Measurements from ENCODE around the gene NT5C.
A peak's percentile ranks its signal among the peaks of the same experiment; 100 is the strongest.
"Not testable (repeated sequence)": the region's sequence is repeated elsewhere in the genome, so short reads cannot be mapped to it uniquely, and the experiment has no call there.

NT5C gene

DNA sequence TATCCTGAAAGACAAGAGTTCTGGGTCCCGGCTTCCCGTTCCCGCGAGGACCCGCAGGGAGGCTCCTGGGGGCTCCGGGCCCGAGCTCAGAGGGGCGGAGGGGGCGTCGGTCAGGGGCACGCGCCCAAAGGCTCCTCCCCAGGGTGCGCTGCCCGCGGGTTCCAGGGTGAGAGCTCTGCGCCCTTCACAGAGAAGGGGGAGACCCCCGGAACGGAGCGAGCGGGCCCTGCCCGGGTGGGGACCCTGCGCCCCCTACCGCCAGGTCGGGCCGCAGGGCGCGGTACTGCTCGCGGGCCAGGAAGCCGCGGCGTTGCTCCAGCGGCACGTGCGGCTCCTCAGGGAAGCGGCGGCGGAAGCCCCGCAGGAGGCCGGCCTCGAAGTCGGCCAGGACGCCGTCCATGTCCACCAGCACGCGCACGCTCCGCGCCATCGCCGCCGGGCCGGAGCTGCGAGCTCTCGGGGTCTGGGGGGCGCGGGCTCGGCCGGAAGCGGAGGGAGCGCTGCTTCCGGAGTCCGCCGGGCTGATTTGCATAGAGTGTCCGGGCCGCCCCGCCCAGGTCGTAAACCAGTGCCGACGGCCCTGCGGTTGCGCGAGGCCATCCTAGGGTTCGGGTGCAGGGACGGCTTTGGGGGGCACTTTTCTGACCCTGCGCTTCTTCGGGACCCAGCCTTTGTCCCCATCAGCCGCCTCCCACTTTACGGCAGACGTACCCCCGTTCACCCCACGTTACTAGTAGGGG is at the start of gene NT5C:
Gene NT5C (minus strand): TSS at position 465 of the 740 bp plus-strand sequence. CDS start 35 bp downstream, at position 430.
- DNase-seq: peak; percentile 26

DNA sequence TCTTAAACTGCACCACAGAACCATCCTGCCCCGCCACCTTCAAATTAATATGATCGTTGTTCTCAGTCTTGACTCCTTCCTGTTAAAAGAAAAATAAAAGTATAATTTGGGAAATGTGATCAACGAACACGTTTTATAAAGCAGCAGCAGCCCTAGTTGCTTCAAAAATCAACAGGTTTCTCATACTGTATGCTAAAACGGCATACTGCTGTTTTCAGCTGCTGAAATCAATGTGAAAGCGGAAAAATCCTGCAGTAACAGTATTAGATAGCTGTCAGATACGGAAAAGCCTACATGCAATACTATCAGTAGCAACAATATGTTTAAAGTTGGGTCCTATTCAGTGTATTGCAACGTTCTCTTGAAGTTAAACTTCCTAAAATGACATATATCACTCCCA is 49.6 kb upstream of the NT5C start:
- no peak for DNase-seq

GRCh38 chr17:75178453-75178852 is 46.9 kb upstream of the NT5C start:
- DNase-seq: no peak

- no peak for DNase-seq
Observed at GRCh38 chr17:75176625-75177024, 45.1 kb upstream of the NT5C start.

GRCh38 chr17:75174996-75175395 is 43.5 kb upstream of the NT5C start:
- no peak for DNase-seq

GRCh38 chr17:75173526-75173925 is 42.0 kb upstream of the NT5C start:
- DNase-seq: no peak

GRCh38 chr17:75168998-75169397 is 37.5 kb upstream of the NT5C start:
- DNase-seq: no peak

- DNase-seq: not testable (repeated sequence)
Observed at GRCh38 chr17:75164606-75165005, 33.1 kb upstream of the NT5C start.

GRCh38 chr17:75163074-75163473 is 31.5 kb upstream of the NT5C start:
- DNase-seq: no peak

DNA sequence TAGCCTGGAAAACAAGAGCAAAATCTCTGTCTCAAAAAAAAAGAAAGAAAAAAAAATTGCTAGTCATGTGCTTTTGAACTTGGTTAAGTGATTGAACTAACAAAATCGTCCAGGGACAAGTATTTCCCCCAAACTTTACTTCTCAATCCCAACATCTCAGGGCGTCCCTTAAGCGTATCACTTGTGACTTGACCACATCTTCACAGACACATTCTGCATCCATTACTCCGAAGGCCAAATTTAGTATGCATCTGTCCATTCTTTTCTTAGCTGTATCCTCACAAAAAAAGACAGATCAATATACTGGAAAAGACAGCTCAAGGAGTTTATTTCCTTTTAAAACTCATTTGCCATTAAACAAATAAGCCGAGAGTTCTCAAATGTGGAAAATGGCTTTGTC is 28.7 kb upstream of the NT5C start:
- DNase-seq: no peak

GRCh38 chr17:75159196-75160031 is 27.9 kb upstream of the NT5C start:
- DNase-seq: no peak

DNA sequence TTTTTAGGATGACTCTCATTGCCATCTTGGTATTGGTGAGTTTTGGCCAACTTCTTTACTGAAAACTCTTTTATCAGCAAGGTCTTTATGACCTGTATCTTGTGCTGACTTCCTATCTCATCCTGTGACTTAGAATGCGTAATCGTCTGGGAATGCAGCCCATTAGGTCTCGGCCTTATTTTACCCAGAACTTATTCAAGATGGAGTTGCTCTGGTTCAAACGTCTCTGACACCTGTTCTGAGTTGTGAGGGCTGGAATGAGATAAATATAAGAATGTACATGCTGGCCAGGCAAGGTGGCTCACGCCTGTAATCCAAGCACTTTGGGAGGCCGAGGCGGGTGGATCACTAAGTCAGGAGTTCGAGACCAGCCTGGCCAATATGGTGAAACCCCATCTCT is 26.9 kb upstream of the NT5C start:
- DNase-seq: not testable (repeated sequence)

DNA sequence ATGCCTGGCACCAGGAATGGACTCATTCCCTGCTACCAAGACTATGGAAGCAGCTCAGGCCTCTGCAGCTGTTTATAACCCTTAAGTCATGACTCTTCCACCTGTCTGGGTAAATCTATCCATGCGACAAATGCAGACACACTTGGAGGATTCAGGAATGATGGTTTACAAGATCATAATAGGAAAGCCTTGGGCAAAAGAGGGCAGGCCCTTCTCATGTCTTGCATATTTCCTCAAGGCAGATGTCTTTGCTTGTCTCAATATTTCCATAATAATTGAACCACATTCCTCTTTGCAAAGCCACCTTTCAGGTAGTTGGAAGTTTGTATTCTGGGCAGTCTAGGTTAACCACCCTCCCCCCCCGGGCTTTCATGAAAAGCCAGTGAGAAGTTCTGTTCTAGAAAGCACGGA is 23.7 kb upstream of the NT5C start:
- DNase-seq: no peak

- peak; percentile 97 for DNase-seq
Observed at GRCh38 chr17:75154195-75155106, 22.9 kb upstream of the NT5C start, which contains the start of gene JPT1. JPT1 (minus strand) TSS chr17:75154512; CDS start chr17:75154397, 115 bp downstream.

DNA sequence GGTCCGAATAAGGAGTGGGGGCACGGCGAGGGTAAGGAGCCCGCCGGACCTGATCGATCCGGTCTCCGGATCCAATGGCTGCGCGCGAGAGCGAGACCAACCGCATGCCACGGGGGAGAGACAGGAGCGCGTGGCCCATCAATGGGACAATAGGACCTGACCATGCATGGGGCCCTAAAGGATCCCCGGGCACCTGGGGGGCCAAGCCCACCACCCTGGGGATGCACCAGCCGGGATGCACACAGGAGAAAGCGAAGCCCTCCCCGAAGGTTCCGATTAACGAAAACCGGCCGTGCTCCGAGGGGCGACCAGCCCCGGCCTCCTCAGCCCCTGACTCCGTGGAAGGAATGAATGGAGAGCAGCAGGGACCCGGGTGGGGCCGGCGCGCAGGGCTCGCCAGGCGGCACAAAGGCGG is 22.2 kb upstream of the NT5C start:
- DNase-seq: no peak

DNA sequence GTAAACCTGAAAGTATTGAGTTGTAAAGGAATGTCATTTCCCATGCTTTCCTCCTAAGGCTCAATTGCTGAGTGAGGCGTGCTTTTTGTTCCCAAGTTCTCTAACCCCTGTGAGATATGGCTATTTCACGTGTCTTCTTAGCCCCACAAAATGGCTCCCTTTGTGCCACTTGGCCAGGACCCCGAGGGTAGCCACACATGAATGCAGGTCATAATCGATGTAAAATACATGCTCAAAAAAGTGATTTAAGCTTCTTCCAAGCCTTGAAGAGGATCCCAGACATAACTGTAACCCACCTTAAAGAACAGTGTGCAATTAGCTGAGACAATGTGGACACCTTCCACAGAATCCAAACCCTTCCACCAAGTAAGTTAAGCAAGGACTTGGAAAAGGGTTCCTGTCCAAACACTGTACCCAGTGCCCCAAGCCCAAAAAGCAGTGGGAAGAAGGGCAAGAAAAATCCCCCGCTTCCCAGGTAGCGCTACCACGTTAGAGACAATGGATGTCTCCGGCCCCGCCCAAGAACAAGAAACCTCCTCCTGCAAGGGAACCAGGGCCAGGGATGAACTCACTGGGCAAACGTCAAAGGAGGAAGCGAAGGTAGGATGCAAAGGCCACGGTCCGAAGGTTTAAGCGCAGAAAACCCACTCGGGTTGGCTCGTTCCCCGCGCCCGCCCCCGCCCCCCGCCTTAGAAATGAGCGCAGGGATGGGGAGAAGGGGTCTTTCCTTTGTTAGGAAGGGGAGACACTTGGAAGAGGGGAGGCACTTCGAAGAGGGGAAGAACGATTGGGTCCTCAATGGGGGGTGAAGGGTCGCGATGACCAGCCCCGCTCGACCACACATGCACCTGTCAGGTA is 21.6 kb upstream of the NT5C start:
- no peak for DNase-seq

- DNase-seq: no peak
Observed at GRCh38 chr17:75152523-75152921, 21.0 kb upstream of the NT5C start.

- peak; percentile 48 for DNase-seq
Observed at GRCh38 chr17:75151930-75152329, 20.4 kb upstream of the NT5C start.

- DNase-seq: no peak
Observed at GRCh38 chr17:75147878-75148546, 16.5 kb upstream of the NT5C start.

DNA sequence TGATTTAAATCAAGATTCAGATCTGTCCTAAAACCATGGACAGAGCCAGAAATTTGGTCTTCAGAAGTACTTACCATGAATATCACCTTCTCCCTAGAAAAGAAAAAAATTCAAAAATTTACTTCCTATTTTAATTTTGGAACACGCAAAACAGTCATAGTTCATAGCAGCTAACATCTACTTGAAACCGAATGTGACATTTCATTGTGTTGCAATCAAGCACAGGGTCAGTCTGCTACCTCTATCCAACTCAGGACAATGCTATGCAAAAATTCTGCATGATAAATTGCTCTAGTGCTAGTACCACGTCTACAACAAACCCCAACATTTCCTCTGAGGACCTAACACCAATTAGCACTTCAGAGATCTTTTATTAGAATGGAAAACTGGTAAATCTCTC is 15.1 kb upstream of the NT5C start:
- no peak for DNase-seq

- DNase-seq: no peak
Observed at GRCh38 chr17:75144816-75145512, 13.4 kb upstream of the NT5C start.
